ENCODE data around the gene FOLR3.
"Not testable (repeated sequence)": the region's sequence is repeated elsewhere in the genome, so short reads cannot be mapped to it uniquely, and the experiment has no call there.

GRCh38 chr11:72169754-72170153 lies 34.2 kb downstream of the FOLR3 start:
- TF ChIP-seq SNAI2 (CRISPR knock-in tag; IDR thresholded peaks at IDR 0.05); CSRNP3 (CRISPR knock-in tag; IDR thresholded peaks at IDR 0.05); RARB (CRISPR knock-in tag; IDR thresholded peaks at IDR 0.05); CSDC2 (CRISPR knock-in tag; IDR thresholded peaks at IDR 0.05); PATZ1 (CRISPR knock-in tag; IDR thresholded peaks at IDR 0.05; ENCODE audit: borderline replicate concordance); ZNF565 (CRISPR knock-in tag; conservative IDR thresholded peaks at IDR 0.05; ENCODE audit: low read depth); CREB5 (CRISPR knock-in tag; IDR thresholded peaks at IDR 0.05; ENCODE audit: low read depth); OSR1 (CRISPR knock-in tag; IDR thresholded peaks at IDR 0.05); ISL1 (CRISPR knock-in tag; IDR thresholded peaks at IDR 0.05); TSHZ2 (CRISPR knock-in tag; IDR thresholded peaks at IDR 0.05); ZNF70 (CRISPR knock-in tag; IDR thresholded peaks at IDR 0.05); ZFP3 (CRISPR knock-in tag; IDR thresholded peaks at IDR 0.05); ZNF8 (CRISPR knock-in tag; IDR thresholded peaks at IDR 0.05); ARNTL (CRISPR knock-in tag; IDR thresholded peaks at IDR 0.05; ENCODE audit: borderline replicate concordance, low read depth): not testable (repeated sequence)
